ENCODE data around the gene DPF1.

Gene DPF1

GRCh38 chr19:38224014-38224862 lies at the start of gene DPF1:
Gene DPF1 (minus strand): TSS chr19:38224222. CDS start chr19:38224142, 80 bp downstream.
- no peak within 1 kb of the TSS for H3K27ac ChIP-seq (ENCODE audit: low read length)
- peaks cover 17% of the 10 kb centered on the region for H3K4me1 ChIP-seq (ENCODE audit: control insufficient read depth, low read depth, low read length)
- no peaks in the 10 kb centered on the region for H3K27me3 ChIP-seq (ENCODE audit: control insufficient read depth, insufficient read depth, low read length)
- H3K9me3 ChIP-seq (ENCODE audit: control insufficient read depth, low read depth, low read length) = no peaks in the 10 kb centered on the region
- peak within 1 kb of the TSS; percentile 30 for H3K9ac ChIP-seq (ENCODE audit: low read length)
- peak within 1 kb of the TSS; percentile 67 for H3K4me3 ChIP-seq (ENCODE audit: low read length)
- H3K36me3 ChIP-seq (ENCODE audit: control insufficient read depth, low read depth, low read length) = no peaks in the 10 kb centered on the region

GRCh38 chr19:38273499-38273898 lies 49.5 kb upstream of the DPF1 start:
- no peak overlapping the region for H3K9ac ChIP-seq (ENCODE audit: low read length)

GRCh38 chr19:38270587-38271167 lies 46.7 kb upstream of the DPF1 start:
- Histone ChIP-seq H3K9ac (ENCODE audit: low read length) (no peak overlapping the region), H3K27ac (ENCODE audit: low read length) (no peak overlapping the region), H3K9me3 (ENCODE audit: control insufficient read depth, low read depth, low read length) (no peaks in the 10 kb centered on the region), H3K4me1 (ENCODE audit: control insufficient read depth, low read depth, low read length) (peaks cover 24% of the 10 kb centered on the region), H3K27me3 (ENCODE audit: control insufficient read depth, insufficient read depth, low read length) (no peaks in the 10 kb centered on the region), H3K4me3 (ENCODE audit: low read length) (no peak overlapping the region), H3K36me3 (ENCODE audit: control insufficient read depth, low read depth, low read length) (no peaks in the 10 kb centered on the region)

More at GRCh38 chr19:38273499-38273898, 49.5 kb upstream of the DPF1 start:
- H3K27ac ChIP-seq (ENCODE audit: low read length) = no peak overlapping the region
- H3K27me3 ChIP-seq (ENCODE audit: control insufficient read depth, insufficient read depth, low read length) = no peaks in the 10 kb centered on the region
- no peak overlapping the region for H3K4me3 ChIP-seq (ENCODE audit: low read length)
- peaks cover 5% of the 10 kb centered on the region for H3K4me1 ChIP-seq (ENCODE audit: control insufficient read depth, low read depth, low read length)
- no peaks in the 10 kb centered on the region for H3K36me3 ChIP-seq (ENCODE audit: control insufficient read depth, low read depth, low read length)
- no peaks in the 10 kb centered on the region for H3K9me3 ChIP-seq (ENCODE audit: control insufficient read depth, low read depth, low read length)

- no peak overlapping the region for H3K27ac ChIP-seq (ENCODE audit: low read length)
- no peaks in the 10 kb centered on the region for H3K27me3 ChIP-seq (ENCODE audit: control insufficient read depth, insufficient read depth, low read length)
- H3K36me3 ChIP-seq (ENCODE audit: control insufficient read depth, low read depth, low read length) = no peaks in the 10 kb centered on the region
- peaks cover 30% of the 10 kb centered on the region for H3K4me1 ChIP-seq (ENCODE audit: control insufficient read depth, low read depth, low read length)
- no peak overlapping the region for H3K9ac ChIP-seq (ENCODE audit: low read length)
- H3K4me3 ChIP-seq (ENCODE audit: low read length) = no peak overlapping the region
- no peaks in the 10 kb centered on the region for H3K9me3 ChIP-seq (ENCODE audit: control insufficient read depth, low read depth, low read length)
Observed at GRCh38 chr19:38268539-38268938, 44.5 kb upstream of the DPF1 start.

GRCh38 chr19:38267761-38268483 lies 43.9 kb upstream of the DPF1 start:
- H3K27ac ChIP-seq (ENCODE audit: low read length) = no peak overlapping the region
- peaks cover 36% of the 10 kb centered on the region for H3K4me1 ChIP-seq (ENCODE audit: control insufficient read depth, low read depth, low read length)
- H3K9ac ChIP-seq (ENCODE audit: low read length) = no peak overlapping the region
- H3K27me3 ChIP-seq (ENCODE audit: control insufficient read depth, insufficient read depth, low read length) = no peaks in the 10 kb centered on the region
- H3K9me3 ChIP-seq (ENCODE audit: control insufficient read depth, low read depth, low read length) = no peaks in the 10 kb centered on the region
- no peak overlapping the region for H3K4me3 ChIP-seq (ENCODE audit: low read length)
- no peaks in the 10 kb centered on the region for H3K36me3 ChIP-seq (ENCODE audit: control insufficient read depth, low read depth, low read length)

DNA sequence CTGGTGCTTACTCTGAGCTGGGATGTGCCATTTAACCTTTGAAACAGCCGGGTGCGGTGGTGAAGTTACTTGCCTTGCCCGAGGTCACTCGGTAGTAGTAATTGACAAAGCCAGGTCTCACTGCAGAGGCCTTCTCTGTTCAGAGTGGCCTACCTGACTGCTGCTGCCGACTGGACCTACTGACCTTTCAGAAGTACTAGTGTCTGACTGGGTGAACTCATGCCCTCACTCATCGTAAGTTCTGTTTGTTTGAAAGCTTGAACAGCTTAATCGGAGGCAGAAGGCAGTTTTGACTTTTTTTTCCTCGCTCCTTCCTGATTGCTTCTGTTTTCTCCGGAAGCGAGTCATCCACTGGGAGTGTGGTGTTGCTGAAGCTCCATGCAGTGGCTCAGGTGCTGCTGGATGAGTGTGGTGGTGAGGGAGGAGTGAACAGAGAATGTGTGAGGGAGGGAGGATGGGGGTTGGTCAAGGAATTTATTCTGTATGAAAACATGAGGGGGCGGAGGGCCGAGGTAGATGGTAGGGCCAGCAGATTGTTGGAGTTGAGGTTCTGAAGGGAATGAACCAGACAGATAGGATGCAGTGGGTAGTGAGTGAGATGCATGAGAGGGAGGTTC lies 43.1 kb upstream of the DPF1 start:
- Histone ChIP-seq H3K4me3 (ENCODE audit: low read length) (peak overlapping the region; percentile 19), H3K36me3 (ENCODE audit: control insufficient read depth, low read depth, low read length) (no peaks in the 10 kb centered on the region), H3K9me3 (ENCODE audit: control insufficient read depth, low read depth, low read length) (no peaks in the 10 kb centered on the region), H3K27me3 (ENCODE audit: control insufficient read depth, insufficient read depth, low read length) (no peaks in the 10 kb centered on the region), H3K4me1 (ENCODE audit: control insufficient read depth, low read depth, low read length) (peaks cover 38% of the 10 kb centered on the region), H3K27ac (ENCODE audit: low read length) (no peak overlapping the region), H3K9ac (ENCODE audit: low read length) (no peak overlapping the region)

DNA sequence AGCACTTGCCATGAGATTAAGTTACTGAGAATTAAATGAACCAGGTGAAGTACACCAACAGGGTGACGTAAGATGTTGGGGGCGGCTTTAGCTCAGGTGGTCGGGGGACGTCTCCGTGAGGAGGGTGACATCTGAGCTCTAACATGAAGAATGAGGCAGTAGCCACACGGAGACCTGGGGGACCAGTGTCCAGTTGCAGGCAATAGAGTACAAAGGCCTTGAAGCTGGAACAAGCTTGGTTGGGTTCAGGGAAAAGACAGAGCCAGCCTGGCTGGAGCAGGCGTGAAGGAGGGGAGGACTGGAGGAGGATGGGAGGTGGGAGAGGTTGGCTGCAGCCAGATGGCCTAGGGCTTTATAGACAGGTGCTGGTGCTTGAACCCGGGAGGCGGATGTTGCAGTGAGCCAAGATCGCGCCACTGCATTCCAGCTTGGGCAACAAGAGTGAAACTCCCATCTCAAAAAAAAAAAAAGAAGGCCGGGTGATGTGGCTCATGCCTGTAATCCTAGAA lies 42.0 kb upstream of the DPF1 start:
- Histone ChIP-seq H3K4me3 (ENCODE audit: low read length) (peak overlapping the region; percentile 83), H3K27me3 (ENCODE audit: control insufficient read depth, insufficient read depth, low read length) (no peaks in the 10 kb centered on the region), H3K27ac (ENCODE audit: low read length) (no peak overlapping the region), H3K9ac (ENCODE audit: low read length) (peak overlapping the region; percentile 91), H3K9me3 (ENCODE audit: control insufficient read depth, low read depth, low read length) (no peaks in the 10 kb centered on the region), H3K36me3 (ENCODE audit: control insufficient read depth, low read depth, low read length) (no peaks in the 10 kb centered on the region), H3K4me1 (ENCODE audit: control insufficient read depth, low read depth, low read length) (peaks cover 38% of the 10 kb centered on the region)

GRCh38 chr19:38265213-38265861 lies 41.3 kb upstream of the DPF1 start:
- Histone ChIP-seq H3K27me3 (ENCODE audit: control insufficient read depth, insufficient read depth, low read length) (no peaks in the 10 kb centered on the region), H3K9me3 (ENCODE audit: control insufficient read depth, low read depth, low read length) (no peaks in the 10 kb centered on the region), H3K4me1 (ENCODE audit: control insufficient read depth, low read depth, low read length) (peaks cover 37% of the 10 kb centered on the region), H3K36me3 (ENCODE audit: control insufficient read depth, low read depth, low read length) (no peaks in the 10 kb centered on the region), H3K4me3 (ENCODE audit: low read length) (peak overlapping the region; percentile 83), H3K9ac (ENCODE audit: low read length) (peak overlapping the region; percentile 91), H3K27ac (ENCODE audit: low read length) (peak overlapping the region; percentile 76)

DNA sequence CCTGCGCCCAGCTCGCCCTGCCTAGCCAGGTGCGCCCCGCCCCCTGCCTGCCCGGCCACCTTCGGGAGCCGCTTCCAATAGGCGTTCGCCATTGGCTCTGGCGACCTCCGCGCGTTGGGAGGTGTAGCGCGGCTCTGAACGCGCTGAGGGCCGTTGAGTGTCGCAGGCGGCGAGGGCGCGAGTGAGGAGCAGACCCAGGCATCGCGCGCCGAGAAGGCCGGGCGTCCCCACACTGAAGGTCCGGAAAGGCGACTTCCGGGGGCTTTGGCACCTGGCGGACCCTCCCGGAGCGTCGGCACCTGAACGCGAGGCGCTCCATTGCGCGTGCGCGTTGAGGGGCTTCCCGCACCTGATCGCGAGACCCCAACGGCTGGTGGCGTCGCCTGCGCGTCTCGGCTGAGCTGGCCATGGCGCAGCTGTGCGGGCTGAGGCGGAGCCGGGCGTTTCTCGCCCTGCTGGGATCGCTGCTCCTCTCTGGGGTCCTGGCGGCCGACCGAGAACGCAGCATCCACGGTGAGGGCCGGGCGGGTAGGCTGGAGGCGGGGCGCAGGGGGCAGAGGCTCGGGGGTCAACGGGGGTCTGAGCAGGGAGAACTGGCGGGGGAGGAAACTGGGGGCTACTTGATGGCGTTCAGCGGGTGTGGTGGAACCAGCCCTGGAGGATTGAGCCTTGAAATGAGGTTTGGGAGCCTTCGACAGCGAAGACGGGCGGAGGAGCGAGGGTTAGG lies 40.6 kb upstream of the DPF1 start, which contains the start of gene SPINT2:
TSS of gene SPINT2 (plus strand) at position 88 of the 727 bp plus-strand sequence. CDS start at position 408, 320 bp downstream.
- Histone ChIP-seq H3K9me3 (ENCODE audit: control insufficient read depth, low read depth, low read length) (no peaks in the 10 kb centered on the region), H3K4me3 (ENCODE audit: low read length) (peak within 1 kb of the TSS; percentile 83), H3K27me3 (ENCODE audit: control insufficient read depth, insufficient read depth, low read length) (no peaks in the 10 kb centered on the region), H3K4me1 (ENCODE audit: control insufficient read depth, low read depth, low read length) (peaks cover 33% of the 10 kb centered on the region), H3K36me3 (ENCODE audit: control insufficient read depth, low read depth, low read length) (no peaks in the 10 kb centered on the region), H3K9ac (ENCODE audit: low read length) (peak within 1 kb of the TSS; percentile 91), H3K27ac (ENCODE audit: low read length) (peak within 1 kb of the TSS; percentile 76)

DNA sequence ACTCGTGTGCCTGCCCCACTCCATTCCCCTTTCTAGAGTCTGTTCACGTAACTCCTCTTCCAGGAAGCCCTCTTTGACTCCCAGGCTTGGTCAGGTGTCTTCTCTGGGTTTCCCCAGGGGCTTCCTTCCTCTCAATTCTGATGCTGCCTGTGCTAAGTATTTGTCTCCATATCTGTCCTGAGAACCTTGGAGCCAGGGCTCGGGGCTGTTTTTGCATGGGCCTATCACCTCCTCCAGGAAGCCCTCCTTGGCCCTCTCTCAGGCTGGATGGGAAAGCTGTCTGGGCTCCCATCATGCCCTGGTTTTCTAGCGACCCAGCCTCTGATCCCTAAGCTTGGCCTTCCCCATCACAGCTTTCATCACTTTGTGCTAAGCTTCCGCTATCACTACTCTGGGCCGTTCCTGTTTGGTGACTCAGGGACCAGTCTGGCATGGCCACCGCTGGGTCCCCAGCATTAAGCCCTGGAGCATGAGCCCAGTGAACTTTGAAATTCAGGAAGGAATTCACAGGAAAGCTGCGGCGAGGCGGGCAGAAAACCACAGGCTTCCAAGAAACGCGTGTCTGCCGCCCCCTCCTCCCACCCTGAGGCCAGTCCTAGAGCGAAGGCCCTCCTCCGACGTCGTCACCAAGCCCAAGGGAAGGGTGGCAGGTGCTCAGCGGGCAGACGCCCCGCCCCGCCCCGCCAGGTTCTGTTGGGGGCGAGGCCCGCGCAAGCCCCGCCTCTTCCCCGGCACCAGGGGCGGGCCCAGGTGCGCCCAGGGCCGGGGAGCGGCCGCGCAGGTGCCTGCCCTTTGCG lies 39.9 kb upstream of the DPF1 start:
- no peaks in the 10 kb centered on the region for H3K27me3 ChIP-seq (ENCODE audit: control insufficient read depth, insufficient read depth, low read length)
- peak overlapping the region; percentile 72 for H3K27ac ChIP-seq (ENCODE audit: low read length)
- H3K4me1 ChIP-seq (ENCODE audit: control insufficient read depth, low read depth, low read length) = peaks cover 33% of the 10 kb centered on the region
- no peaks in the 10 kb centered on the region for H3K36me3 ChIP-seq (ENCODE audit: control insufficient read depth, low read depth, low read length)
- H3K9ac ChIP-seq (ENCODE audit: low read length) = peak overlapping the region; percentile 91
- peak overlapping the region; percentile 83 for H3K4me3 ChIP-seq (ENCODE audit: low read length)
- no peaks in the 10 kb centered on the region for H3K9me3 ChIP-seq (ENCODE audit: control insufficient read depth, low read depth, low read length)

All from iPS-18a (cell line).